ENCODE results near the gene UGT1A9. TPM values are rescaled to one million over a fixed set of nuclear protein-coding genes. Genes with fewer than 3 reads are reported as not detected.
"Not testable (repeated sequence)": the region's sequence is repeated elsewhere in the genome, so short reads cannot be mapped to it uniquely, and the experiment has no call there.

Gene UGT1A9
- total and polyA plus RNA-seq, 3 experiments from 2014 or later = not detected

- CTCF ChIA-PET = no interaction called here
- no peak overlapping the region for H3K27ac Mint-ChIP-seq
Observed at GRCh38 chr2:233651430-233651829, 20.3 kb upstream of the UGT1A9 start.

GRCh38 chr2:233654501-233654900, 17.2 kb upstream of the UGT1A9 start:
- Mint-ChIP-seq H3K4me3 (no peak overlapping the region), H3K9me3 (no peaks in the 10 kb centered on the region), H3K27me3 (peaks cover 13 to 45% of the 10 kb centered on the region in 2 donors), H3K27ac (no peak overlapping the region), H3K4me1 (peaks cover 0 to 16% (median 0%) of the 10 kb centered on the region in 3 donors), H3K36me3 (no peaks in the 10 kb centered on the region)
- POLR2A ChIA-PET = no interaction called here
- Histone ChIP-seq H3K27me3 (ENCODE audit: insufficient read depth, low read length, poor library complexity, severe bottlenecking) (no peaks in the 10 kb centered on the region), H3K9me3 (ENCODE audit: low read length) (no peaks in the 10 kb centered on the region), H3K4me3 (ENCODE audit: low read length) (no peak overlapping the region), H3K4me1 (ENCODE audit: insufficient read depth, low read length) (no peaks in the 10 kb centered on the region), H3K27ac (ENCODE audit: low read depth, low read length) (no peak overlapping the region), H3K36me3 (ENCODE audit: insufficient read depth, low read length) (no peaks in the 10 kb centered on the region)
- CTCF ChIA-PET = no interaction called here
- no peak for DNase-seq

More at GRCh38 chr2:233651430-233651829, 20.3 kb upstream of the UGT1A9 start:
- no peak for DNase-seq
- POLR2A ChIA-PET = no interaction called here
- H3K4me1 Mint-ChIP-seq = peaks cover 0 to 14% (median 0%) of the 10 kb centered on the region in 3 donors
- Histone ChIP-seq H3K4me3 (ENCODE audit: low read length) (no peak overlapping the region), H3K4me1 (ENCODE audit: insufficient read depth, low read length) (no peaks in the 10 kb centered on the region), H3K36me3 (ENCODE audit: insufficient read depth, low read length) (no peaks in the 10 kb centered on the region), H3K27me3 (ENCODE audit: insufficient read depth, low read length, poor library complexity, severe bottlenecking) (no peaks in the 10 kb centered on the region), H3K9me3 (ENCODE audit: low read length) (no peaks in the 10 kb centered on the region), H3K27ac (ENCODE audit: low read depth, low read length) (no peak overlapping the region)
- peaks cover 15 to 55% of the 10 kb centered on the region in 2 donors for H3K27me3 Mint-ChIP-seq
- no peak overlapping the region for H3K4me3 Mint-ChIP-seq
- H3K9me3 Mint-ChIP-seq = peaks cover 4 to 11% (median 9%) of the 10 kb centered on the region in 5 donors
- peaks cover 0 to 6% (median under 1%) of the 10 kb centered on the region in 3 donors for H3K36me3 Mint-ChIP-seq

DNA sequence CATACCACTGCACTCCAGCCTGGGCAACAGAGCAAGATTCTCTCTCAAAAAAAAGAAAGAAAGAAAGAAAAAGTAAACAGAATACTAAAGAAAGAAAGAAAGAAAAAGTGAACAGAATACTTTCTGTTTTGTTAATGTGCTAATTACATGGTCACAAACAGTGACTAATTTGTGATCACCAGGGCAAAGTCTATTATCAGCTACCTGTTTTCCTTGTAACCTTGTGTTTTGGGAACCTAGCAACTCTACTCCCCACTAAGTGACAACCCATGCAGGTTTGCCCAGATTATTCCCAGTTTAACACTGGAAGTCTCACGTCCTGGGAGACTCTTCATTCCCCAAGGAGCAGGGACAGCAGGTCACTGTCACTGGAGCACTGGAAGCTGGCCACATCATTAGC, 16.7 kb upstream of the UGT1A9 start:
- POLR2A ChIA-PET = no interaction called here
- Mint-ChIP-seq H3K4me1 (peaks cover 0 to 16% (median 0%) of the 10 kb centered on the region in 3 donors), H3K27me3 (peaks cover 14 to 47% of the 10 kb centered on the region in 2 donors), H3K9me3 (no peaks in the 10 kb centered on the region), H3K36me3 (no peaks in the 10 kb centered on the region), H3K4me3 (peak overlapping the region in 1 of 7 donors; percentile 18), H3K27ac (no peak overlapping the region)
- Histone ChIP-seq H3K36me3 (ENCODE audit: insufficient read depth, low read length) (no peaks in the 10 kb centered on the region), H3K27me3 (ENCODE audit: insufficient read depth, low read length, poor library complexity, severe bottlenecking) (no peaks in the 10 kb centered on the region), H3K9me3 (ENCODE audit: low read length) (no peaks in the 10 kb centered on the region), H3K4me1 (ENCODE audit: insufficient read depth, low read length) (no peaks in the 10 kb centered on the region), H3K4me3 (ENCODE audit: low read length) (no peak overlapping the region), H3K27ac (ENCODE audit: low read depth, low read length) (no peak overlapping the region)
- no peak for DNase-seq
- CTCF ChIA-PET = no interaction called here

DNA sequence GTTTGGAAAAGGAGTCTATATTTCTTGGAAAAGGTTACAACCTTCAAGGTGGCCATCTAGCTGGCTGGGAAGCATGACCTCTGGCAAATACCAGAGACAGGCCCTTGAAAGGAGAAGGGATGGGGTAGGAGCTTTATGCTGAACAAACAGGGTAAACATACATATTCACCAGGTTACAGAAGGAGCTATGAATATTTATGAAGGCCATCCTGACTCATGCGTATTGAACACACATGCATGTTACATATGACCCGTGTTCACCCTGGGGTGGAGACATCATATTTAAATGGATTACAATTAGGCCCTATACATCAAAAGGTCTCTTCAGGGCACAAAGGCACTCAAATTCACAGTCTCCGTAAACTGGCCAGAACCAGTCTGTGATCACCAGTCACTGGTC, 15.8 kb upstream of the UGT1A9 start:
- CTCF ChIA-PET; H3K36me3 Mint-ChIP-seq; H3K4me3 ChIP-seq (ENCODE audit: low read length); H3K9me3 ChIP-seq (ENCODE audit: low read length); H3K36me3 ChIP-seq (ENCODE audit: insufficient read depth, low read length); H3K27ac ChIP-seq (ENCODE audit: low read depth, low read length); H3K9me3 Mint-ChIP-seq; DNase-seq; H3K27me3 ChIP-seq (ENCODE audit: insufficient read depth, low read length, poor library complexity, severe bottlenecking); H3K27ac Mint-ChIP-seq; H3K4me3 Mint-ChIP-seq; H3K4me1 ChIP-seq (ENCODE audit: insufficient read depth, low read length); POLR2A ChIA-PET: not testable (repeated sequence)
- Mint-ChIP-seq H3K27me3 (peaks cover 14 to 46% of the 10 kb centered on the region in 2 donors), H3K4me1 (peaks cover 0 to 16% (median 0%) of the 10 kb centered on the region in 3 donors)

DNA sequence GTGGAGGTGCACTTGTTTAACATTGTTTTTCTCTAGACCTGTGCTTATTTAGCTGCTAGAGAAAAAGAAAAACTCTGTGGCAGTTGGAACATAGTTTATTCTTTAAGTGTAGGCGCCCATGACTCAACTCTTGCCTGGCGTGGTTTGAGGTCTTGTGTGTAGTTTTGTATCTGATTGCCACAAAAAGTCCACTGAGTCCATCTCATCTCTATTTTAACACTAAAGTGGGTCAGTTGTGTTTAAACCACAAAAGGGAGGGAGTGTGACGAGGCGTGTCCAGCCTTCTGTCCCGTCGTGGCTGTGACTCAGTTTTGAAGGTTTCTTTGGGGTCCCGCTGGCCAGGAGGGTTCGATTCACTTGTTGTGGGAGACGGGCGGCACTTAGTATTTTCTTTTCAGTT, 15.3 kb upstream of the UGT1A9 start:
- H3K4me3 Mint-ChIP-seq = no peak overlapping the region
- H3K27me3 ChIP-seq (ENCODE audit: insufficient read depth, low read length, poor library complexity, severe bottlenecking) = no peaks in the 10 kb centered on the region
- H3K27me3 Mint-ChIP-seq = peaks cover 14 to 49% of the 10 kb centered on the region in 2 donors
- H3K4me1 ChIP-seq (ENCODE audit: insufficient read depth, low read length) = no peaks in the 10 kb centered on the region
- ChIA-PET POLR2A (no interaction called here), CTCF (no interaction called here)
- H3K27ac Mint-ChIP-seq = no peak overlapping the region
- no peak overlapping the region for H3K27ac ChIP-seq (ENCODE audit: low read depth, low read length)
- no peaks in the 10 kb centered on the region for H3K9me3 Mint-ChIP-seq
- DNase-seq = no peak
- no peaks in the 10 kb centered on the region for H3K9me3 ChIP-seq (ENCODE audit: low read length)
- H3K36me3 Mint-ChIP-seq = no peaks in the 10 kb centered on the region
- no peaks in the 10 kb centered on the region for H3K36me3 ChIP-seq (ENCODE audit: insufficient read depth, low read length)
- H3K4me3 ChIP-seq (ENCODE audit: low read length) = no peak overlapping the region
- H3K4me1 Mint-ChIP-seq = peaks cover 0 to 16% (median 0%) of the 10 kb centered on the region in 3 donors

- no peak for DNase-seq
- H3K36me3 Mint-ChIP-seq = no peaks in the 10 kb centered on the region
- Histone ChIP-seq H3K36me3 (ENCODE audit: insufficient read depth, low read length) (no peaks in the 10 kb centered on the region), H3K4me3 (ENCODE audit: low read length) (no peak overlapping the region), H3K27ac (ENCODE audit: low read depth, low read length) (no peak overlapping the region), H3K4me1 (ENCODE audit: insufficient read depth, low read length) (no peaks in the 10 kb centered on the region), H3K27me3 (ENCODE audit: insufficient read depth, low read length, poor library complexity, severe bottlenecking) (no peaks in the 10 kb centered on the region), H3K9me3 (ENCODE audit: low read length) (no peaks in the 10 kb centered on the region)
- ChIA-PET POLR2A (no interaction called here), CTCF (no interaction called here)
- H3K27me3 Mint-ChIP-seq = peaks cover 14 to 48% of the 10 kb centered on the region in 2 donors
- H3K9me3 Mint-ChIP-seq = no peaks in the 10 kb centered on the region
- no peak overlapping the region for H3K27ac Mint-ChIP-seq
- H3K4me3 Mint-ChIP-seq = no peak overlapping the region
- H3K4me1 Mint-ChIP-seq = peaks cover 0 to 16% (median 0%) of the 10 kb centered on the region in 3 donors
Observed at GRCh38 chr2:233658610-233659009, 13.1 kb upstream of the UGT1A9 start.

- H3K27ac ChIP-seq (ENCODE audit: low read depth, low read length) = no peak overlapping the region
- H3K27me3 Mint-ChIP-seq = peaks cover 20 to 62% of the 10 kb centered on the region in 2 donors
- no peak overlapping the region for H3K4me3 Mint-ChIP-seq
- no peak overlapping the region for H3K4me3 ChIP-seq (ENCODE audit: low read length)
- H3K27me3 ChIP-seq (ENCODE audit: insufficient read depth, low read length, poor library complexity, severe bottlenecking) = no peaks in the 10 kb centered on the region
- H3K4me1 Mint-ChIP-seq = no peaks in the 10 kb centered on the region
- H3K9me3 Mint-ChIP-seq = peaks cover 0 to 16% (median 4%) of the 10 kb centered on the region in 5 donors
- no peak for DNase-seq
- H3K36me3 ChIP-seq (ENCODE audit: insufficient read depth, low read length) = no peaks in the 10 kb centered on the region
- H3K4me1 ChIP-seq (ENCODE audit: insufficient read depth, low read length) = no peaks in the 10 kb centered on the region
- no peaks in the 10 kb centered on the region for H3K9me3 ChIP-seq (ENCODE audit: low read length)
- CTCF ChIA-PET = no interaction called here
- H3K27ac Mint-ChIP-seq = no peak overlapping the region
- POLR2A ChIA-PET = no interaction called here
- H3K36me3 Mint-ChIP-seq = no peaks in the 10 kb centered on the region
Observed at GRCh38 chr2:233663911-233664310, 7.8 kb upstream of the UGT1A9 start.

- no peaks in the 10 kb centered on the region for H3K36me3 ChIP-seq (ENCODE audit: insufficient read depth, low read length)
- H3K27me3 ChIP-seq (ENCODE audit: insufficient read depth, low read length, poor library complexity, severe bottlenecking) = no peaks in the 10 kb centered on the region
- Mint-ChIP-seq H3K4me3 (no peak overlapping the region), H3K27me3 (peaks cover 10 to 49% of the 10 kb centered on the region in 2 donors), H3K36me3 (no peaks in the 10 kb centered on the region), H3K27ac (no peak overlapping the region), H3K9me3 (peaks cover 0 to 17% (median 4%) of the 10 kb centered on the region in 5 donors), H3K4me1 (no peaks in the 10 kb centered on the region)
- H3K9me3 ChIP-seq (ENCODE audit: low read length) = no peaks in the 10 kb centered on the region
- no peaks in the 10 kb centered on the region for H3K4me1 ChIP-seq (ENCODE audit: insufficient read depth, low read length)
- ChIA-PET CTCF (no interaction called here), POLR2A (no interaction called here)
- H3K27ac ChIP-seq (ENCODE audit: low read depth, low read length) = no peak overlapping the region
- DNase-seq = no peak
- no peak overlapping the region for H3K4me3 ChIP-seq (ENCODE audit: low read length)
Observed at GRCh38 chr2:233668605-233669260, 3.0 kb upstream of the UGT1A9 start.

All from CD8-positive, alpha-beta memory T cell (primary cell).